Stimulated activated CD8-positive, alpha-beta memory T cell treated with anti-CD3 and anti-CD28 coated beads, Interleukin-12 subunit alpha, Interleukin-12 subunit beta, amount 100 ng/mL, for 24 hours (primary cell): ENCODE data around the gene CXCR5.

Experiments used
- DNase-seq: peaks from one replicate; pipeline ENCODE4 v3.0.0-alpha.2; 2020; ENCODE audit errors: extremely low read depth

CXCR5 gene

DNA sequence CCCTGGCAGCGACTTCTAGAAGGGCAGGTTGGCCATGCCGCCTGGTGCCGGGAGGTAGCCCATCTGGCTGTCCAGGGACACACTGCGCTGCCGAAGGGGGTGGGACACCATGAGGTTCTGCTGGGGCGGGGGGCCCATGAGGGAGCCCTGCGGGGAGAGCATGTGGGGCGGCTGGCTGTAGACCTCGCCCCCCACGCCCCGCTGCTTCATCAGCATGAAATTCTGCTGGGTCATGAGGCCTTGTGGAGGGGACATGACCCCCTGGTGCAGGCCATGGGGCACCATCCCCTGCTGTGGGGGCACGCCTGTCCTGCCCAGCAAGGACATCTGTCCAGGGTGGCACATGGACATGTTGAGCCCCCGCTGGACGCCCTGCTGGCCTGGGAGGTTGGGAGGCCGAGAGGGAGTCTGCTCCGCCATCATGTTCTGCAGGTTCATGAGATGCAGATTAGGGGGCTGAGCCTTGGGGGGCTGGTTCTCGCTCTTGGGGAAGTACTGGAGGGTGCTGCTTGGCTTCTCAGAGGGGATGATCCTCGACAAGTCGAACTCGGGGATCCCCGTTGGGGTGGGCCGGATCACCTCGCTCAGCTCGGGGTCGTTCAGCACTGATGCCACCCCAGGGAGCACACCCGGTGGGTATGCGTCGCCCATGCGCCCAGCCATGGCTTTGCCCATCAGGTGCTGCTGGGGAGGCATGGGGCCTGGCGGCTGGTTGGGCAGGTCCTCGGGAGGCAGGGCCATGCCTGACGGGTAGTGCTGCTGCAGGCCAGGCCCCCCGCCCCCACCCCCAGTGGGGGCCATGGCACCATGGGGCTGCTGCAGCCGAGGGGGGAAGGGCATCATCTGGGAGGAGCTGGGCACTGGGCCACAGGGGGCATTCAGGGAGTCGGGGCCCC lies 15.0 kb downstream of the CXCR5 start:
- no peak for DNase-seq

DNA sequence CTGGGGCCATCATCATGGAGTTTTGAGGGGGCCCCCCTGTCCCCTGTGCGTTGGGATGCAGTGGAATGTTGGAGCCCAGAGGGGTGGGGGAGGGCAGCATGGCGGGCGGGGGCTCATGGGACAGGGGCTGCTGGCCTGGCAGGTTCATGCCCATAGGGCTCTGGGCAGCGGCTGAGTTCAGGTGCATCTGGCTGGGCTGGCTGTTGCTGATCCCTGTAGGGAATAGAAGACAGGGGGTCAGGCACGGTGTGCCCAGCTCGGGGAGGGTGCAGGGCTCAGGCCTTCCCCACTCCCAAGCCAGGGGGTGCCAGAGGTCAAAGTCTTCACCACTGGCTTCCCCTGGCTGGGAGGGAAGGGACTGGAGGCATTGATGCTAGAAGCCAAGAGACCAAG lies 15.6 kb downstream of the CXCR5 start:
- DNase-seq, result no peak

DNA sequence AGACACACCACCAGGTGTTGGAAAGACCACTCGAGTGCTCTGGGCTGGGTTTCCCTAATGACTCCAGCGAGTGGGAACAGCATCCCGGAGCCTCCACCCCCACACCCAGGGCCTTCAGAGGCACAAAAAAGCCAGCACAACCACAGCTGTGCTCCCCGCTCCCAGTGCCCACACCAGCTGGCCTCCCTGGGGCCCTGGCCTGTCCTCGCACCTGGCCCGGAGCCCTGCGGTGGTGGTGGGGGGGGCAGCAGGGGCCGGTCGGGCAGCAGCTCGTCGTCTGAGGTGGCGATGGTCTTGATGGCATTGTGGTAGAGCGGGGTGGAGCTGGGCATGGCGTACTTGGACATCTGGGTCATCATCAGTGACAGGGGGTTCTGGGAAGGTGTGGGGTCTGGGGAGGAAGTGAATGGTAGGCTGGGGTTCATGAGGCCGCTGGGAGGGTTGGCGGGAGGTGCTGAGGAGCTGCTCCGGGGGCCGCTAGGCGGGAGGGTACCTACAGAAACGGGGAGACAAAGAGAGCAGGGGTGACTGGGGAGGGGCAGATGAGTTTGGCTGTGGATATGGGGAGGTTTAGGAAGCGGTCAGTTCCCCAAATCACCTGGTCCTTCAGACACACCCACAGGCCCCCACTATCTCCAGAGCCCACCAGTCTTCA lies 16.1 kb downstream of the CXCR5 start:
- DNase-seq, result no peak

DNA sequence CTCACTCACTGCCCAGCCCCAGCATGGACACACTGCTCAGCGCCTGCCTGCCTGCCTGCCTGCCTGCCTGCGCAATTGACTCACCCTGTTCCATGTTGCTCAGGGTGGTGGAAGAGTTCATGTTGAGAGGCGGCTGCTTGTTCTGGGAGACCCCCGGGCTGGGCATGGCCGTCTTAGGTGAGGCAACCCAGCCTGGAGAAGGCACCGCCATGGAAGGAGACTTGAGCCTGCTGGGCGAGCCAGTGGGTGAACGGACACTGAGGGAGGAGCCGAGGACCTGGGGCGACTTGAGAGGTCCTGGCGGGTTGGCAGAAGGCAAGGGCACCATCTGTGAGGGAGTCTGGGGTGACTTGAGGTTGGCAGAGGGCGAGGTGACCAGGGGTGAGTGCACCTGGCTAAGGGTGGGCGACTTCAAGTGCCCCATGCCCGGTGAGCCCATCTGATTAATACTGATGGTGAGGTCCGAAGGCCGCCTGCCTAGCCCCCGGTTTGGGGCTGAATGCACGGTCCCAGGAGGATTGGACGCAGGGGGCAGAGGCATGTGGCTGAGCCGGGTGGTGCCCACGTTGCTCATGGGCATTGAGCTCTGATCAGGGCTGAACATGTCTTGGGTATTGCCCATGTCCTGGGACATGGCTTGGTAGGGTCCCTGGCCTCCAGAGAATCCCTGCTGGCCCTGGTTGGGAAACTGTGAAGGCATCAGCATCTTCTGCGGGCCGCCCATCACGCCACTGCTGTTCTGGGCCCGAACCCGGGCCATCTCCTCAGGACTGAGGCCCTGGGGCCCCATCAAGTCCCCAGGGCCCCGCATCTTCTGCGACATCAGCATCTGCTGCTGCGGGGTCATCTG lies 17.1 kb downstream of the CXCR5 start:
- DNase-seq, result no peak

DNA sequence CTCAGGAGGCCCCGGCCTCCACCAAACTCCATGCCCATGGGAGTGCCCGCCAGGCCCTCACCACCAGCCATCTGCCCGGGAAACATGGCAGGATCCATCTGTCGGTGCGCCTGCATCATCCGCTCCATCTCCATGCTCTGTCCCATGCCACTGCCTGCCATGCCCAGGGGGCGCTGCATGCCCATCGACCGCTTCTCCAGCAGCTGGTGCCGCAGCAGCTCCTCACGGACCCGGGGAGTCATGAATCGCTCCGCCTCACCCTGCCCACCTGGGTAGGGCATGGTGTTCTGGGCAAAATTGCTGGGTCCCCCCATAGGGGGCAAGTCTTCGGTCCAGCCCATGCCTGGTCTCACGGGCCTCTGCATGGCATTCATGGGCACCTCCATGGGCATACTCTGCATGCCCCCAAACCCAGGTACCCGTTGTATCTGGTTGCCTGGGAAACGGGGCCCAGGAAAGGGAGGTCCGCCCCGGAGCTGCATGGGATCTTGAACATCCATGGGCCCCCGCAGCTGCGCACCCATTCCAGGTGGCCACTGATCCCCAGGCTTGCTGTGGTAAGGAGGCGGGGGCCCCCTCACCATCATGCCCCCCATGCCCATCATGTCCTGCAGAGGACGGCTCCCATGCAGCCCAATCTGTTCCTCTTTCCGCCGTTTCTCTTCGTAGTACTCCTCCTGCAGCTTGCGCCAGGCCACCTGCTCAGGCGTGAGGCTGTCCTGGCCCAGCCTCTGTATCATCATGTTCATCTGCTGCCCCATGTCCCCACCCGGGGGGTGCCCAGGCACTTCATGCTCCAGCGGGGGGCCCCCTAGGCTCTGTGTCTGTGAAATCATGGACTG lies 18.0 kb downstream of the CXCR5 start:
- DNase-seq, result no peak

DNA sequence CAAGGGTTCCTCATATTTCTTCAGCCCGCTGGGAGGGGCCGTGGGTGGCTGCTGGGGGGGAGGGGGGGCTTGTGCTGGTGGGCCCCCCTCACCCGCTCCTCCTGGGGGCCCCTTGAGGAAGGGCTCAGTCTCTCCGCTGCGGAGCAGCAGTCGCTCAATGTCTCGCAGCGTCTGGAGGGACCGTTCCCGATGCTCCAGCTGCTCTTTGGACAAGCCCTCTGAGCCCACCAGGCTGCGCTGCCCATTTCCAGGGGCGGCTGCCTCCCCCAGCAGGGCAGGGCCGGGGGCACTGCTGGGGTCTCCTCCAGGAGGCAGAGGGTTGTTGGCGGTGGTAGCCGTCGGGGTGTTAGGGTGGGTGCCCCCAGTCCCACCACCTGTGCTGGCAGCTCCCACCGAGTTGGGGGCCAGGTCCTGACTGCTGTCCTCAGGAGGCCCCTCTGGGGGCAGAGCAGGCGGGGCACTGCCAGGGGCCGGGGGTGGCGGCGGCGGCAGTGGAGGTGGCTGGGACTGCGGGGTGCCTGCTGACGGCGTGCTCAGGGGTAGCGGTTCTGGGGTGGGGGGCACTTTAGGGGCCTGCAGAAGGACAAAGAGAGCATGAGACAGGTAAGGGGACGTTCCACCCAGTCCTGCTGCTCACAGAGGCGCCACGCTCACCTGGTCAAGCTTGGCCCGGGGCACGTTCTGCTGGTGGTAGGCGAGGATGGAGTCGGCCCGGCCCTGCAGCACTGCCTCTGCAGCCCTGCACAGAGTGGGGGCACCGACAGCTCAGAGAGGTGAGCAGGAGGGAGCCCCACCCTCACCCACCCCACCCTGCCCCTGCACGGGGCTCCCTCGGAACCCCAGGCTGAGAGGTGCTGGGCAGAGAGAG lies 18.9 kb downstream of the CXCR5 start:
- no peak for DNase-seq

DNA sequence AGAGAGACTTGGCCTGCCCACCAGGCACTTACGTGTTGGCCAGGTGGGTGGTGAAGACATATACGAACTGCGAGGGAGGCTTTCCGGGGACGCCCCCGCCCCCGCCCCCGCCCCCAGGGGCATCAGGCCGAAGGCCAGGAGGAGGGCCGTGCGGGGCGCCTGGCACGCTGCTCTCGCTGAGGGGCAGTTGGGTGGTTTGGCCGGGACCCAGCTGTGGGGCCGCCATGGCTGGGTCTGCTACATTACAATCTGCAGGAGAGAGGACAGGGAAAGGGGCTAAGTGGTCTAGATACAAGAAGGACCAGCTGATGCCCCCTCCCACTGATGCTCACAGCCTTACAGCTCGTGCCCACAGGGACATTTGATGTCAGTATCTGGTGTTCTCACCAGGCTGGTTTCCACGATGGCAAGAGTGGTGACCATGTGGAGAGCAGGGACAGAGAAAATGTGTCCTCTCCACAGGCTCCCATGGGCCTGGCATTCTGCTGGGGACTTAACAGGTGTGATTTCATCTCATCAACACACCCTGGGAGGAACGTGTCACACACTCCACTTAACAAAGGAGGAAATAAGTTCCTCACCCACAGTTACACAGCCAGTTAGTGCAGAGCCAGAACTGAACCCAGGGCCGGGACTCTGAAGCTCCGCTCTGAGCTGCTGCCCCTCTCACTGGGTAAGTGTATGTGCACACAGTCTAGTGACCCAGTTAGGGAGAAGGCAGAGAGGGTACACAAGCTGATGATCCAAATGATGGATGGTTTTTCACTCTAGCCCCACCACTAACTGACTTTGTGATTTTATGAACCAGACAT lies 19.7 kb downstream of the CXCR5 start:
- no peak for DNase-seq

DNA sequence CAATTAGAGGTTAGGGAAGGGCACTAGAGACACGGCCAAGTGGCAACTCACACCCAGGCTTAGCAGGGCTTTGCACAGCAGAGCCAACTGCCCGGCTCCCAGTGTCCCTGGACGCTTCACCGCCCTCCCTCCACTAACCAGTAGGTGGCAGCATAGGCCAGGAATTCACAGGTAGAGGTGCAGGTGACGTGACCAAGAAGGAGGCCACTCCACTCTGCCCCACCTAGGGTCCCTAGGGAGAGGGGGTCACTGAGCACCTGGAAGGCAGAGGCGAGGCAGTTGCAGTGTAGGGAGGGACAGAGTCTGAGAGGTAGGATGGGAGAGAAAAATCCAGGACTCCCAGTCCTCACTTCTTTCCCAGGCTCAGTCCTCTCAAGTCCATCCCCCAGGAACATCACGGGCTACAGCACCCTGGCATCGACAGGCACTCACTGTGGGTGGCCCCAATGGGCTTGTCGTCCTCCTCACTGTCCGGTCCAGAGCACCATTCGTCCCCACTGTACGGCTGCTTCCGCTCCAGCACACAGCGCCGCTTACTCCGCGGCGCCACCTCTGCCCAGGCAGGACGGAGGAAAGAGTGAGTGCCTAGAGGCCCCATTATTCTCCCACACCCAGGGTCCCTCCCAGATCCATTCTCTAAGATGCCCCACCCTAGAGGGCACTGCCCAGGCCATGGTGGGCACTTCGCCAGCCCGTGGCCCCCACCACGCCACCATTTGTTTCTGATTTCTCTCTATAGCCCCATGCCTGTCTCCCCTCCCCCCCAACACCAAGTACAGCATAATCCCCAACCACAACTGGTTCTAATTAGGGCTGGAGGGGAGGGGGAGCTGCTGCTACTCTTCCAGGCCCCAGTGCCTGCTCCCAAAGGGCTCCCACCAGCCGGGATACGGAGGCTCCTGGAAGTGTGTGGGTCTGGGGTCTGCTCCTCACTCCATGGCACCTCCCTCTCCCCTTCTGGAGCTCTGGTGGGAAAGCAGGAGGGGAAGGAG lies 23.7 kb downstream of the CXCR5 start:
- no peak for DNase-seq

DNA sequence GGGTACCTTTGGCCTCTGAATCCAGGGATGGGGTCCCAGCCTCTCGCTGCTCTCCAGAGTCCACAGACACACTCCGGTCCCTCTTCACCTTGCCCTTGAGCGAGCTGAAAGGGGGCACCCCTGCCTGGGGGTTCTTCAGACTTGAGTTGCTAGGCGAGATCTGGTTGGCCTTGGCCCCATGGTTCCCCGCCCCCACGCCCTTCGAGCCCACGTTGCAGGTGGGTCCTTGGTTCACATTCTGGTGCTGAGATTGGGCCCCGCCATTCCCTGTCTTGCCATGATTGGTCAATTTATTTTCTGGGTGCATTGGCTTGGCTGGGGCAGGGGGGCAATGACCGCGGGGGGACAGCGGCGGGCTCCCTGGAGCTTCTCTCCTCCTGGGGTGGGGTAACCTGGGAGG lies 24.6 kb downstream of the CXCR5 start:
- DNase-seq, result no peak

DNA sequence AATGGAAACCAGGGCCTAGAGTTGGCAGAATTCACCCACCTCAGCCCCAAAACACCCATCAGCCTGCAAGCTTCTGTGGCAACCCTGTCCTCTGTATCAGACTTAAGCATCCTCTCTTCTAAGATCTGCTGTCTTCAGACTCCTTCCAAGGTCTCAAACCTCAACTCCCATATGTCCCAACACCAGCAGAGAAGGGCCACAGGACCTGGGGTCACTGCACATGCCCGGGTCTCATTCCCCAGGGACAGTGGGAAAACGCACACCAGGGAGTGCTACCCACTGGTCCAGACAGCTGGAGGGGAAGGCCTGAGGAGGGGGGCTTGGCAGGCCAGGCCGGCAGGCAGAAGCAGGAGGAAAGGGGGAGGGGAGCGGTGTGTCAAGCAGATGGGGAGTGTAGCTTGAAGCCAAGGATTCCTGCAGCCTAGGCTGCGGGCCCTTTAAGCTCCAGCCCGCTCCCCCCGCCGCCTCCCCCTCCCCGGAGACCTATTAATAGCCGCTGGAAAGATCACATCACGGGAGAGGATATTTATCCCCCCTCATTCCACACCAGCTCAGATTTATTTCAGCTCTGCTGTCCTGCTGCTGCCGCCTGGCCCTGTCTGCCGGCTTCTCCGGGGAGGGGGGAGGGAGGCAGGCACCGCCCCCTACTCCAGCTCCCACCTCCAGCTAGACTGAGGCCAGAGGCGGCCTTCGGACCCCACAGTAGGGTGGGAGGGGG lies 25.4 kb downstream of the CXCR5 start:
- no peak for DNase-seq

DNA sequence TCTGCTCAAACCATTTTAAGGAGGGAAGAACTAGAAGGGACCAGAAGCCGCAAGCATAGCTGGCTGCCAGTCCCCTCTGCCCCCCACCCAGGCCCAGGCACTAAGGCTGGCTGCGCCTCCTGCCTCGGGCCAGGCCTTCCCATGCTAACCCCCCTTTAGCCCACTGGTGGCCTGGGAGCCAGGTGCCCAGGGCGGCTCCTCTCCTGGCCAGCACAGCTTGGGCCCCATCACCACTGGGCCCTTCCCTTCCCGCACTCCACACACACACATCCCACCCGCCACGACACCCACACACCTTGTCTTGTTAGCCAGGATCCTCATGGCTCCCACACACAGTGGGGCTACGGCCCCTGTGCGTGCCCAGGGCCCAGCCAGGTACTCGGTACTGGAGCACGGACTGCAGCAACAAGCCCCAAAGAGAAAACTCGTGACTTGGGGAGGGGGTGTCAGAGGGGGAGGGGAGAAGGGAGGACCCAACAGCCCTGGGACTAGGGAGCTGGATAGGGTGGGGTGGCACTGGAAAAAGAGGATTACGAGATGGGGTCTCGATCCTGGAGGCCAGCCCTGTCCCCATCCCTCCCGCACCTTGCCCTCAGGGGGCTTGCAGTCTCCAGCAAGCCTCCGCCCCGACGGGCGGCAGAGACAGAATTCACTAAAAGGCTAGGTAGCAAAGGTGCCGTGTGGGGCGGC lies 26.1 kb downstream of the CXCR5 start:
- DNase-seq, result no peak

DNA sequence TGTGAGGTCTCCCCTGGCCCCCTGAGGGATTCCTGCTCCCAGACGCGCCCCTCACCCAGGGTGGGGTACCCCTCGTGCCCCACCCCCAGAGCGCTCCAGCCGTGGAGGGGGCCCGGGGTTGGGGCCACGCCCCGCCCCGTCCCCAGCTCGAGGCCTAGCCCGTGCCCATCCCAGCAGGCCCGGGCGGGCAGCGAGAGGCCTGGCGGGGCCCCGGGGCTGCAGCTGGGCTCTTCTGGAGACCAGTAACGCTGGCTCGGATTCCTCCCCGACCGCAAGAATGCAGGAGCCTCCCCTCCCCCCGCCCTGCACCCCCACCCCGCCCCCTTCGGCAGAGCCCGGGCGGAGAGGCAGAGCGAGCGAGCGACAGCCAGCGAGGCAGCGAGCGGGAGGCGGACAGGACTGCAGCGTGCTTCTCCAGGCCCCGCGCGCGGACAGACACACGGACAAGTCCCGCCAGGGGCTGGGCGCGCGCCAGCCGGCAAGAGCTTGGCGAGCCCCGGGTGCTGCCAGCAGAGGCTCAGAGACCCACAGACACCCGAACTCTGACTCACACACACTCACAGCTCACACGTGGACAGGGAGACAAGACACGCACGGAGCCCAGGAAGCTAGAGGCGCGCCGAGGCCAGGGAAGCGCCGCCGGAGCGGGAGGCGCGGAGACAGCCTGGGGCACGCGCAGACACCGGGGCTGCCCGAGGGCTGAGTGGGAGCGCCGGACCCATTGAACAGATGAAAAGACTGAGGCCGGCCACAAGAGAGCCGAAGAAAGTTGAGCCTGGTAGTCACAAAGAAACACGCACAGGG lies 26.8 kb downstream of the CXCR5 start:
- no peak for DNase-seq

DNA sequence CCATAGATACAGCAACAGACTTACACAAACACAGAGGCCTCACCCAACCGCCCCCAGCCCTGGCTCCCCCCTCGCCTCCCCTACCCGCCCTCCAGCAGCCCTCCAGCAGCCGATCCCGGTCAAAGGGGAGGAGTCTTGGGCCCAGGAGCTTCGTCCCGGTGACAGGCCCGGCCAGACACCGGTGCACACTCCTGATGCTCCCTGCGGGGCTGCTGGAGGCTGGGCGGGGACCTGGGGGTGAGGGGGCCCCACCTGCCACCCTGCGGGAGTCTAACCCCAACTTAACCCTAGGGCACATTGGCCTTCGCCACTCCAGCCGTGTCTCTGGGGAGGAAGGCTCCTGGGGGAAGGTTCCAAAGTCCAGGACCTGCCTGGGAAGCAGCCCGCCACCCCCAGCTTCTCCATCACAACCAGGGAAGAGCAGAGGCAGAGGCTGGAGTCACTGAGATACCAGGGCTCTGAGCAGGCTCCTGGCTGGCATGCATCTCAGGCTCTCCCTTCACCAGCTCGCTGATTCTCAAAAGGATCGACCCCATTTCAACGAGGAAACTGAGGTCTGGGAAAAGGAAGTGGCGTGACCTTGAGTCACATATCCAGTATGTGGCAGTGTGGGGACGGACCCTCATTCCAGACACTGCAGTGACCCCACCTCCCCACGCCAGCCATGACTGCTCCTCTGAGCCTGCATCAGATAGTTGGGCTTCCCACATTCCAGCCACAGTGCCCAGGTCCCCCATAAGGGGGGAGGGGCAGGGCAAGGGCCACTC lies 27.6 kb downstream of the CXCR5 start:
- DNase-seq, result no peak

DNA sequence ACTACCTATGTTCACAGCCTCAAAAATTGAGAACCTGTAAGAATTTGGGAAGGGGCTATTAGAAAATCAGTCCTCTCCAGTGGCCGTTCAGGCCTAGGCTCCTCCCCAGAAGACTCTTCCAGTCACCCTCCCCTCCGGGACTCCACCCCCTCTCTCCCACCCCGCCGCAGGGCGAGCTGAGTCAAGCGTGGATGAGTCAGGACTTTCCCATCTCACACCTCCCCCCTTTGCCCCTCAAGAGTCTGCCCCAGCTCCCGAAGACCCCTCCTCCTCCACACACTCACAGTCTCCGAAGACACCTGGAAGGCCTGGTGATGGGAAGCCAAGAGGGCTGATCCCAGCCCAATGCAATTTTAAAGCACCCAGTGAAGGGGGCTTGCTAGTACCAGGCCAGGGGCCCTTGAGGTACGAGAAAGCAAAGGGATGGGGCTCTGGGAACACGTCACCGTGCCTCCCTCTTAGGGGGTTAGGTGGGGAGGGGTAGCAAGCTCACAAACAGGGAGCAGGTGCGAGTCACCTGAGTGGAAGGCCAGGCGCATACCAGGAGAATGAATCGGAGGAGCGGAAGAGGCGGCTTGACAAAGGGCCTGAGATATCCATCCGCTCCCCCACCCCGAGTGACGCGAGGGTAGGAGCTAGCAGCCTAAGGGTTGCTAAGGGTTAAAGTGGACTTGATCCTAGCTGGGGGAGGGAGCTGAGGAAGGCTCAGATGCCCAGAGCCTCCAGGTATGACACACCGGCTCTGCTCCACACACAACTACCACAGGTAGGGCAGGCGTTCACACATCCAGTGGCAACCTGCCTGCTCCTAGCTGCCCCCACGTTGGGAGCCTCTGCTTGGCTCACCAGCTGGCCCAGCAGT lies 28.4 kb downstream of the CXCR5 start:
- DNase-seq, result no peak
